ENCODE results near the gene TBCD.

The TBCD gene

DNA sequence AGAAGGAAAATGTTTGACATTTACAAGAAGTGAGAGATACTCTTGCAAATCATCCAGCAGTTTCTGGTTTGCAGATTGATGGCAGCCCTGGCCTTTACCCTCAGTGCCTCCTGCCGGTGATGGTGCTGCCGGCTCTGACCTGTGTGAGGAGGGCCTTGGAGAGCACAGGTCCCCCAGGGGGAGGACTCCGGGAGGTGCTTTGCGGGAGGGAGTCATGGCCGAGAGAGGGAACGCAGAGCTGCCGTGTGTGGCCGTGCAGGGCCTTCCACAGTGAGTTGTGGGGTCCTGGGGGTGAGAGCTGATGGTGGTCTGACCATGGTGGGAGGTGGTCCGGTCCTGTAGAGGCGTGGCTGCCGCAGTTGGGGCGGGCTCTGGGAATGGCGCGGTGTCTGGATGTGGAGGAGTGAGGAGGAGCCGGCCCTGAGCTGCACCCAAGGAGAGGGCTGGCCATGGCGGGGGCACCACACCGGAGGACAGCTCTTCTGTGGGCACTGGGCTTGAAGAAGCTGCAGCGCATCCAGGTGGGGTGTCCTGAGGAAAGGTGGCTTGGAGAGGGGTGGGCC, 116.0 kb downstream of the TBCD start:
- no peak for DNase-seq (ENCODE audit: low spot score)

DNA sequence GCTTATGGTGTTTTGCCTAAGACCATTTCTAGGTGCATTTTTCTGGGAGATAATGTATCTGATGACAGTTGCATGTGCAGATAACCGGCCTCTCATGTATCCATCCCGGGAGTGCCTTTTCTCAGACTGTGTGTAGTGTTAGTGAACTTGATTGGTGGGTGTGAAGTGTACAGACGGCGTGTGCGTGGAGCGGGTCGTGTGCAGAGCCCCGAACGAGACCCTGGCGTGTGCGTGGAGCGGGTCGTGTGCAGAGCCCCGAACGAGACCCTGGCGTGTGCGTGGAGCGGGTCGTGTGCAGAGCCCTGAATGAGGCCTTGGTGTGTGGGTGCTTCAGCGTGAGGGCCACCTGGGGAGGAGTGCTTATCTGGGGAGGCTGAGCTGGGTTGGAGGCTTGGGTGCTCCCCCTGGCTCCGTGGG, 116.9 kb downstream of the TBCD start:
- DNase-seq (ENCODE audit: low spot score) = no peak
- TF ChIP-seq, protein P1, sequence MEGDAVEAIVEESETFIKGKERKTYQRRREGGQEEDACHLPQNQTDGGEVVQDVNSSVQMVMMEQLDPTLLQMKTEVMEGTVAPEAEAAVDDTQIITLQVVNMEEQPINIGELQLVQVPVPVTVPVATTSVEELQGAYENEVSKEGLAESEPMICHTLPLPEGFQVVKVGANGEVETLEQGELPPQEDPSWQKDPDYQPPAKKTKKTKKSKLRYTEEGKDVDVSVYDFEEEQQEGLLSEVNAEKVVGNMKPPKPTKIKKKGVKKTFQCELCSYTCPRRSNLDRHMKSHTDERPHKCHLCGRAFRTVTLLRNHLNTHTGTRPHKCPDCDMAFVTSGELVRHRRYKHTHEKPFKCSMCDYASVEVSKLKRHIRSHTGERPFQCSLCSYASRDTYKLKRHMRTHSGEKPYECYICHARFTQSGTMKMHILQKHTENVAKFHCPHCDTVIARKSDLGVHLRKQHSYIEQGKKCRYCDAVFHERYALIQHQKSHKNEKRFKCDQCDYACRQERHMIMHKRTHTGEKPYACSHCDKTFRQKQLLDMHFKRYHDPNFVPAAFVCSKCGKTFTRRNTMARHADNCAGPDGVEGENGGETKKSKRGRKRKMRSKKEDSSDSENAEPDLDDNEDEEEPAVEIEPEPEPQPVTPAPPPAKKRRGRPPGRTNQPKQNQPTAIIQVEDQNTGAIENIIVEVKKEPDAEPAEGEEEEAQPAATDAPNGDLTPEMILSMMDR (IDR thresholded peaks at IDR 0.05; ENCODE audit: extremely low read depth, missing control alignments) = no peak

More for the DNA sequence above, 116.0 kb downstream of the TBCD start:
- TF ChIP-seq, protein P1 (IDR thresholded peaks at IDR 0.05; ENCODE audit: extremely low read depth, missing control alignments) = no peak

DNA sequence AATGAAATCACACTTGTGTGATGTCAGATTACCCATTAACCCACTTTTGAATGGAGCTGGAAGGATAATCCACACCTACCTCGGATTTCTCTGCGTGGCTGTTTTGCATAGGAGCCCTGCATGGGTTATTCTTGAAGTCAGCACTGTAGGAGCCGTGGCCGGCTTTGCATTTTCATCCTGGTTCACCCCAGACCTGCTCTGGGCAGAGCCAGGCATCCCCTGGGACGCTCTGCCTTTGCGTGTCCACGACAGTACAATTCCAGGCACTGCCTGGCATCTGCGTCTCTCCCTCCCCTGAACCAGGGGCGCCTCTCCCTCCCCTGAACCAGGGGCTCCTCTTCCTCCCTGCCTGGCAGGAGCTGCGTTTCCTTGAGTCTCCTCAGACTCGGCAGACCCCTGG, 117.7 kb downstream of the TBCD start:
- TF ChIP-seq, protein P1 (IDR thresholded peaks at IDR 0.05; ENCODE audit: extremely low read depth, missing control alignments) = no peak

DNA sequence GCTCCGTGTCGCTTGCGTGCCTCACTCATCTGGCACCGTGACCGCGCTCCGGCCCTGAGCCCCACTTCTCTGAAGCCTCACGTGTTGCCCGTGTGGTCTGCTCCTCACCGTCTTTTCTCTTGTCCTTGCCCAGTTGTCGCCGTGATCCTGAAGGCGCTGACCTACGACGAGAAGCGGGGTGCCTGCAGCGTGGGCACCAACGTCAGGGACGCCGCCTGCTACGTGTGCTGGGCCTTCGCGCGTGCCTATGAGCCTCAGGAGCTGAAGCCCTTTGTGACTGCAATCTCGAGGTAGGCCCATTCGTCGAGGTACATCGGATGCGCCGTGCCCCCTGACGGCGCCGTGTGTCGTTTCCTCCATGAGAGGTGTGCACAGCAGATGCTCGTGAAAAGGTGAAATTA, 118.2 kb downstream of the TBCD start:
- TF ChIP-seq, protein P1 (IDR thresholded peaks at IDR 0.05; ENCODE audit: extremely low read depth, missing control alignments) = no peak
- DNase-seq (ENCODE audit: low spot score) = no peak

More for the DNA sequence above, 117.7 kb downstream of the TBCD start:
- no peak for DNase-seq (ENCODE audit: low spot score)

DNA sequence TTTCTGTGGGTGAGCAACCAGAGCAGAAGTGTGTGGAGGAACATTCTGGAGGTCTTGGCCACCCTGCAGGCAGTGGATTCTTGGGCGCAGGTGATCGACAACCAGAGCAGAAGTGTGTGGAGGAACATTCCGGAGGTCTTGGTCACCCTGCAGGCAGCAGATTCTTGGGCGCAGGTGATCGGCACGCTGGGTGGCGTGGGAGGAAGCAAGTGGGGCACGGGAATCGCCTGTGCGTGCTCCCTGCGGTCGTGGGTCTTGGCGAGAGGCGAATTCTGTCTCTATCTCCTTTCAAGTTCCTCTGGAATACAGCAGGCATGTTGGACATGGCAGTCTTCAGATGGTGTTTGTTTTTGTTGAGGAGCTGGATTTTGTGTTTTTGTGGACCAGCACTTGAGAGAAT, 118.7 kb downstream of the TBCD start:
- no peak for DNase-seq (ENCODE audit: low spot score)
- TF ChIP-seq, protein P1 (IDR thresholded peaks at IDR 0.05; ENCODE audit: extremely low read depth, missing control alignments) = no peak

DNA sequence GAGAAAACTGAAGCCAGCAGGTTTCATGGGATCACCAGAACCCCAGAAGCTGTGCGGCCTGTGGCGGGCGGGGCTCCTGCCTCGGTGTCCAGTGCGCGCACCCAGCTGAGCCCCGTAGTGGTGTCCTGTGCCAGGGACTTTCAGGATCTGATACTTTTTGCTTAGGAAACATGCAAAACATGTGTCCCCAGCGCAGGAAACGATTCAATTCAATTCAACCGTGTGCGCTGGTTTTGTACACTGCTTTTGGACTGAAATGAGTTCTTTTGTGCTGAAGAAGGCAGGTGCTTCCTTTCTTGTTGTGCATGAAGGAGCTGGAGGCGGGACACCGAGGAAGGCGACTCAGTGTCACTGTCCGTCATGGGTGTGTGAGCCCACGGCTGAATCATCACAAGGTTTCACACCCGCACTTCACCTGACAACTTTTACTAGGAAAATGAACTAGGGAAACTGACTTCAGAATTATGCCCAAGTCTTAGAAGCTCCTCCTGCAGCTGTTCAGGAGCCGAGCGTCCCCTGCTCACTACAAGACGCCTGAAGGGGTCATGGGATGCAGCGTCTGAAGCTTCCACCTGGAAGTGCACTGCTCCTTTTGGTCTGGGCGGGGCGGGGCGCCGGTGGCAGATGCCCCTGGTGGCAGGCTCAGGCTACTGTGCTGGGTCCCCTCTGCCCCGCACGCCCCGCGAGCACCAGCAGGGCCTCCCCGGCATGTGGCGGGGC, 119.4 kb downstream of the TBCD start:
- peak; percentile 91 for DNase-seq (ENCODE audit: low spot score)
- TF ChIP-seq, protein P1 (IDR thresholded peaks at IDR 0.05; ENCODE audit: extremely low read depth, missing control alignments) = no peak

DNA sequence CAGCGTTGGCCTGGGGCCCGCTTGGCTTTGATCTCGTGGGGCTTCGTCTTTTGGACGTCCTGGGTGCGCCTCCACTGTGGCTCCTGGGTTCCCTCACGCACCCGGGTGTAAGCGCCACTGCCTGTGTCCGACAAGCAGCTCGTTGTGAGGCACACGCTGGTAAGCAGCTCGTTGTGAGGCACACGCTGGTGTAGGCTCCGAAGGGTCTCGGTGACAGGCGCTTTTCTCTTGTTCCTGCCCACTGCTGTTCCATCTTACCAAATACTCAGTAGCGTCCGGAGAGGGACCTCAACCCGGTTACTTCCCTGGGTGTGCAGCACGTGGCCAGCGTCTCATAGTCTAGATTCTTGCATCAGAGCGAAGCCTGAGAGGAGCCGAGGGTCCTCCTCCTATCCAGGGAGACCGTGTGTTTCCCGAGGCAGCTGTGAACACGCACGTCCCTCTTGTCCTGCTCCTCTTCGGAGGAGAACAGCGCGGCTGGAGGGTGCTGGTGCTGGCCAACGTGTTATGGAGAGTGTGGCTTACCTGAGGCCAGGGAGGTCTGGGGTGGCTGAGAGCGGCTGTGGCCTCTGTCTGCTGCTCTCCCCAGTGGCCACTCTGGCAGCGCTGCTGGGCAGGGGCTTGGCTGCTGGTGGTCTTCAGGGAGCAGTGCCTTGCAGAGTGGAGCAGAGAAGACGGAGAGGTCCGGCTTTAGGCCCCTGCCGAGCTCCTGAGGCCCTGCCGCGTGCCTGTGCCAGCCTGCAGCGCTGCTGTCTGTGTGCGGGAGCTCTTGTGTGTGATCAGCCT, 120.1 kb downstream of the TBCD start:
- no peak for DNase-seq (ENCODE audit: low spot score)
- TF ChIP-seq, protein P1 (IDR thresholded peaks at IDR 0.05; ENCODE audit: extremely low read depth, missing control alignments) = no peak
